ENCODE data around the gene MTUS2.

- TF ChIP-seq POLR2A (IDR thresholded peaks at IDR 0.05): no peak
- TF ChIP-seq, protein P1, sequence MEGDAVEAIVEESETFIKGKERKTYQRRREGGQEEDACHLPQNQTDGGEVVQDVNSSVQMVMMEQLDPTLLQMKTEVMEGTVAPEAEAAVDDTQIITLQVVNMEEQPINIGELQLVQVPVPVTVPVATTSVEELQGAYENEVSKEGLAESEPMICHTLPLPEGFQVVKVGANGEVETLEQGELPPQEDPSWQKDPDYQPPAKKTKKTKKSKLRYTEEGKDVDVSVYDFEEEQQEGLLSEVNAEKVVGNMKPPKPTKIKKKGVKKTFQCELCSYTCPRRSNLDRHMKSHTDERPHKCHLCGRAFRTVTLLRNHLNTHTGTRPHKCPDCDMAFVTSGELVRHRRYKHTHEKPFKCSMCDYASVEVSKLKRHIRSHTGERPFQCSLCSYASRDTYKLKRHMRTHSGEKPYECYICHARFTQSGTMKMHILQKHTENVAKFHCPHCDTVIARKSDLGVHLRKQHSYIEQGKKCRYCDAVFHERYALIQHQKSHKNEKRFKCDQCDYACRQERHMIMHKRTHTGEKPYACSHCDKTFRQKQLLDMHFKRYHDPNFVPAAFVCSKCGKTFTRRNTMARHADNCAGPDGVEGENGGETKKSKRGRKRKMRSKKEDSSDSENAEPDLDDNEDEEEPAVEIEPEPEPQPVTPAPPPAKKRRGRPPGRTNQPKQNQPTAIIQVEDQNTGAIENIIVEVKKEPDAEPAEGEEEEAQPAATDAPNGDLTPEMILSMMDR (IDR thresholded peaks at IDR 0.05): no peak
These were observed 691.1 kb downstream of the MTUS2 start for GRCh38 chr13:29511106-29511796.
